HG03520 (cell line): ENCODE data around the gene DNAH3.

ENCODE experiments used
- ATAC-seq: cut with Tn5 transposase; IDR thresholded peaks from one replicate; pipeline ENCODE4 v1.9.1; 2021; ENCODE audit warnings: mild to moderate bottlenecking, moderate library complexity; ENCODE audit not compliant: unreplicated experiment

DNAH3 gene

GRCh38 chr16:20916942-20917341 lies 233.7 kb downstream of the DNAH3 start:
- ATAC-seq, result no peak

- no peak for ATAC-seq
Observed at GRCh38 chr16:20916289-20916688, 234.4 kb downstream of the DNAH3 start.

GRCh38 chr16:20911361-20911760 lies 239.3 kb downstream of the DNAH3 start:
- no peak for ATAC-seq

GRCh38 chr16:20910781-20911321 lies 239.8 kb downstream of the DNAH3 start:
- no peak for ATAC-seq

- ATAC-seq, result no peak
Observed at GRCh38 chr16:20906341-20907255, 244.0 kb downstream of the DNAH3 start.

GRCh38 chr16:20905576-20905975 lies 245.1 kb downstream of the DNAH3 start:
- no peak for ATAC-seq

GRCh38 chr16:20904507-20905081 lies 246.1 kb downstream of the DNAH3 start:
- no peak for ATAC-seq

- no peak for ATAC-seq
Observed at GRCh38 chr16:20903899-20904506, 246.6 kb downstream of the DNAH3 start.

GRCh38 chr16:20903116-20903898 lies 247.3 kb downstream of the DNAH3 start:
- no peak for ATAC-seq

- ATAC-seq, result no peak
Observed at GRCh38 chr16:20902426-20902825, 248.2 kb downstream of the DNAH3 start.

- ATAC-seq, result no peak
Observed at GRCh38 chr16:20901436-20902112, 249.1 kb downstream of the DNAH3 start.

GRCh38 chr16:20901068-20901435 lies 249.6 kb downstream of the DNAH3 start:
- no peak for ATAC-seq

GRCh38 chr16:20900299-20901067 lies 250.2 kb downstream of the DNAH3 start, which contains the start of the genes DCUN1D3 and LYRM1:
DCUN1D3 (minus strand) TSS chr16:20900358; CDS start chr16:20862538, 37,820 bp downstream.
LYRM1 (plus strand) TSS chr16:20900771; CDS start chr16:20915556, 14,785 bp downstream.
- ATAC-seq, result peak; percentile 59

- peak; percentile 4 for ATAC-seq
Observed at GRCh38 chr16:20899477-20900298, 251.0 kb downstream of the DNAH3 start.

GRCh38 chr16:20899071-20899470 lies 251.6 kb downstream of the DNAH3 start:
- ATAC-seq, result no peak

- ATAC-seq, result no peak
Observed at GRCh38 chr16:20897922-20898321, 252.7 kb downstream of the DNAH3 start.

GRCh38 chr16:20897253-20897897 lies 253.3 kb downstream of the DNAH3 start:
- ATAC-seq, result no peak

GRCh38 chr16:20894388-20894787 lies 256.3 kb downstream of the DNAH3 start:
- ATAC-seq, result no peak
